Large intestine (tissue), 12 donors: ENCODE measurements around the gene SPEG. TPM values are rescaled to one million over a fixed set of nuclear protein-coding genes. Genes with fewer than 3 reads are reported as not detected.
"Not testable (repeated sequence)": the region's sequence is repeated elsewhere in the genome, so short reads cannot be mapped to it uniquely, and the experiment has no call there.

Source experiments
- DNase-seq, 2 donors: peaks; one replicate each; pipeline versions ENCODE4 v3.0.0 to v3.0.0-alpha.2; 2013
- H3K27ac ChIP-seq: one replicate; pipeline ENCODE4 v1.5.1; 2013; ENCODE audit warnings: low read length
- H3K27me3 ChIP-seq: 2 replicates; pipeline ENCODE4 v1.6.1; 2013; ENCODE audit warnings: low read length; ENCODE audit not compliant: control insufficient read depth, insufficient read depth
- H3K36me3 ChIP-seq: 2 replicates; pipeline ENCODE4 v1.6.1; 2013; ENCODE audit warnings: low read length; ENCODE audit not compliant: control insufficient read depth, insufficient read depth
- H3K4me1 ChIP-seq: one replicate; pipeline ENCODE4 v1.6.1; 2013; ENCODE audit warnings: low read length; ENCODE audit not compliant: control insufficient read depth, insufficient read depth
- H3K4me3 ChIP-seq: one replicate; pipeline ENCODE4 v1.5.1; 2013; ENCODE audit warnings: low read length
- H3K9me3 ChIP-seq: one replicate; pipeline ENCODE4 v1.6.1; 2013; ENCODE audit warnings: mild to moderate bottlenecking, low read depth, low read length, moderate library complexity; ENCODE audit not compliant: control insufficient read depth
- WGBS: methylation state at CpG from one replicate; pipeline ENCODE4 v1.1.5; 2013; ENCODE audit warnings: low lambda C conversion rate; ENCODE audit not compliant: insufficient coverage; 5-methylcytosine and 5-hydroxymethylcytosine counted together
- long read RNA-seq, 11 donors: transcript quantifications; one replicate each; lab custom pipeline, GENCODE V29; 2026
- polyA plus RNA-seq: library from polyadenylated mRNA; unstranded; fragments of 120-200 nt; gene quantifications from one replicate; pipeline ENCODE4 v1.2.1, GENCODE V29; 2013

The SPEG gene
- 35.1 TPM for polyA plus RNA-seq
- long read RNA-seq, donor 1, partial matches to known transcripts: 0 of 4 reads
- long read RNA-seq, donor 1, other reads (novel, unspliced or antisense): 0 of 4 reads
- long read RNA-seq, donor 2, partial matches to known transcripts: 0 of 1 reads
- long read RNA-seq, donor 2, other reads (novel, unspliced or antisense): 0 of 1 reads
- long read RNA-seq, donor 3: 0 reads
- long read RNA-seq, donor 4: 0 reads
- long read RNA-seq, donor 5, partial matches to known transcripts: 14 of 14 reads
- long read RNA-seq, donor 5, other reads (novel, unspliced or antisense): 0 of 14 reads
- long read RNA-seq, donor 6, partial matches to known transcripts: 22 of 22 reads
- long read RNA-seq, donor 6, other reads (novel, unspliced or antisense): 0 of 22 reads
- long read RNA-seq, donor 7: 0 reads
- long read RNA-seq, donor 8, partial matches to known transcripts: 0 of 1 reads
- long read RNA-seq, donor 8, other reads (novel, unspliced or antisense): 0 of 1 reads
- long read RNA-seq, donor 9, partial matches to known transcripts: 0 of 3 reads
- long read RNA-seq, donor 9, other reads (novel, unspliced or antisense): 0 of 3 reads
- long read RNA-seq, donor 10, partial matches to known transcripts: 0 of 1 reads
- long read RNA-seq, donor 10, other reads (novel, unspliced or antisense): 0 of 1 reads
- long read RNA-seq, donor 11: 0 reads

DNA sequence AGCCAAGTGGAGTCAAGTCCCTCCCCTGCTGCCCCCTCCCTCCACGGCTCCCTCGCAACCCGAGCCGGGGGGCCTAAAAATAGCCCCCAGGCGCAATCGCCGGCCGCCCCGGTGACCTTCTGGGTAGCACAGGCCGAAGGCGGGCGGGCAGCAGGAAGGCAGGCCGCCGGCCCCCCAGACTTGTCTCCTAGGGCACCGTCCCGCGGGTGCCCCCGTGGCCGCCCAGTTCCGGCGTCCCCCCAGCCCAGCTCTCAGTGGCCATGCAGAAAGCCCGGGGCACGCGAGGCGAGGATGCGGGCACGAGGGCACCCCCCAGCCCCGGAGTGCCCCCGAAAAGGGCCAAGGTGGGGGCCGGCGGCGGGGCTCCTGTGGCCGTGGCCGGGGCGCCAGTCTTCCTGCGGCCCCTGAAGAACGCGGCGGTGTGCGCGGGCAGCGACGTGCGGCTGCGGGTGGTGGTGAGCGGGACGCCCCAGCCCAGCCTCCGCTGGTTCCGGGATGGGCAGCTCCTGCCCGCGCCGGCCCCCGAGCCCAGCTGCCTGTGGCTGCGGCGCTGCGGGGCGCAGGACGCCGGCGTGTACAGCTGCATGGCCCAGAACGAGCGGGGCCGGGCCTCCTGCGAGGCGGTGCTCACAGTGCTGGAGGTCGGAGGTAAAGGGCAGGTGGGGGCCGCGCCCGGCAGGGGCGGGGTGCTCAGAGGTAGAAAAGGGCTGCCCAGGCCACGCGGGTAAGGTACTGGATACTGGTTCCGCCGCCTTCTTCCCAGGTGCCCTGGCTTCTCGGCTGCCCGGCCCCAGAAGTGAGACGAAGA, at the start of gene SPEG:
Gene SPEG, plus strand, starts transcription at position 126 of the 808 bp plus-strand sequence. Its CDS starts 135 bp downstream, at position 261.
- Histone ChIP-seq H3K36me3 (no peaks in the 10 kb centered on the region), H3K4me3 (no peak within 1 kb of the TSS), H3K4me1 (peaks cover 3% of the 10 kb centered on the region), H3K9me3 (peaks cover 4% of the 10 kb centered on the region), H3K27ac (no peak within 1 kb of the TSS), H3K27me3 (peaks cover 44% of the 10 kb centered on the region)
- no peak for DNase-seq
- WGBS: no CpG with 5 or more reads among the region's 77 CpGs

DNA sequence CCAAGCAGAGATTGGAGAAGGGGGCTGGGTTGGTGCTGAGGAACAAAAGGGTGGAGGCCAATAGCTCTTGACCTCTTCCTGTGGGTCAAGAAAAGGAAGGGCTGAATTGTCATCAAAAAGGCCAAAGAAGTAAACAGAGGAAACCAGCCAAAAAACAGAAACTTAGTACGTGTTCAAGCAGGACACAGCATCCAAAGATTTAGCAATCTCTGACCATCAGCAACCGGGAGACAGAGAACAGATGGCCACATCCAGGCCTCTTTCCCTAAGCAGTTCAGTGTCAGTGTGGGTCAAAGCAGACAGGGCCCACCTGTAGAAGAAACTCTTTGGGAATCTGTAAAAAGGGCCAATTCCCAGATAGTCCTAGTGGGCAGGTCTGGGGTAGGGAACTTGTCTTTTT, 49.8 kb upstream of the SPEG start:
- no peak for DNase-seq
- Histone ChIP-seq H3K36me3 (peaks cover 65% of the 10 kb centered on the region), H3K4me3 (no peak overlapping the region), H3K27ac (no peak overlapping the region), H3K4me1 (peaks cover 27% of the 10 kb centered on the region), H3K9me3 (no peaks in the 10 kb centered on the region), H3K27me3 (no peaks in the 10 kb centered on the region)
- WGBS: no CpG with 5 or more reads among the region's 2 CpGs

DNA sequence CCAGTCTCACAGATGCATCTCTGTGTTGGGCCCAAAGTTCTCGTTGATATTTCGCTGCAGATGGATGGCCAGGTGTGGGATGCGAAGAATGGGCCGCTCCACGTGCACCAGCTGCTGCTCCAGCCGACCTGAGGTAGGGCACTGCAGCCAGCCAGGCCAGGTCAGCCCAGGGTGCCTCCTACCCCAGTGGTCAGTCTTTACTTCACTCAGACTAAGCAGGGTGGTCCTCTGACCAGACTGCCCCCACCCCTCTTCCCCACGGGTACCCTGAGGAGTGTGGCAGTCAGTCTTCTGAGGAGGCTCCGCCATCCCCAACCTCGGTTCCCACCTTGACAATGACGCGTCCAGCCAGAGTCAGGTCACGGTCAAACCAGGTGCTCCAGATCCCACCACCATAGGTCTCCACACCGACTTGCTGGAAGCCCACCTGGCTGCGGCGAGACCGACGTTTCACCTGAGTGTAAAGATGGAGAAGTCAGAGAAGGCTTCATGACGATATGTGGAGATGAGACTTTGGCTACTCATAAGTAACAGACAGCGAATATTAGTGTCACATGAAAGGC, 48.6 kb upstream of the SPEG start:
- Histone ChIP-seq H3K27me3 (no peaks in the 10 kb centered on the region), H3K4me1 (peaks cover 31% of the 10 kb centered on the region), H3K4me3 (peak overlapping the region; percentile 93), H3K9me3 (no peaks in the 10 kb centered on the region), H3K36me3 (peaks cover 56% of the 10 kb centered on the region), H3K27ac (peak overlapping the region; percentile 100)
- no CpG with 5 or more reads among the region's 19 CpGs for WGBS
- no peak for DNase-seq

DNA sequence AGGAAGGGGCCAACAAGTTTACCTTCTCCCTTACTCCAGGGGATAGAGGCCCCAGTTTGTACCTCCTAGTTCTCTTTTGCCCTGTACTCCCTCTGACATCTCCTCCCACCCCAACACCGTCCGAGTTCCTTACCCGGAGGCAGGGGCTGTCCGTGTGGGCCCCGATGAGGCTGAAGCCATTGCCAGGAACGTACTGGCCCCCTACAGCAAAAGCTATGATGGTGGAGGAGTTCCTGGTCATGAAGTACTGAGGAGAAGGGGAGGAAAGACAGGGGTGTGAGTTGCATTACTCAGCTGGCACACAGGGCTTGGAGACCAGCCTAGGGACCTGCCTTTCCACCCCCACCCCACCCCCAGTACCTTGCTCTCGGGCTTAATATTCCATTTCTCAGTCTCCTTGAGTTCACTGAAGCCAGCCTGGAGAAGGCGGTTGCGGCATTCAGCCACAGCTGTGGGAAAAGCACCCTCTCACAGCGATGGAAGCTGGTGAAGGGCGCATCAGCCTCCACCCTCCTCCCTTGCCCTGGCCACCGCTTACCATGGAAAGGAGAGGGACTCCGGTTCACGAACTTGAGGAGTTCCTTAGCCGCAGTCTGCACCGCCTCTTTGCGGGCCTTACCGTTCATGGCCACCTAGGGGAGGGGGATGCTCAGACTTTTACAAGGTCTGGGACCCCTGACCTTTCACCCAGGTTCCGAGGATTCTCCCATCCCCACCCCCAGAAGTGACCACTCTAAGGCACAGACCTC, 47.9 kb upstream of the SPEG start:
- Histone ChIP-seq H3K27me3 (no peaks in the 10 kb centered on the region), H3K4me1 (peaks cover 31% of the 10 kb centered on the region), H3K36me3 (peaks cover 49% of the 10 kb centered on the region), H3K27ac (peak overlapping the region; percentile 100), H3K4me3 (peak overlapping the region; percentile 93), H3K9me3 (no peaks in the 10 kb centered on the region)
- DNase-seq: no peak
- no CpG with 5 or more reads among the region's 19 CpGs for WGBS

DNA sequence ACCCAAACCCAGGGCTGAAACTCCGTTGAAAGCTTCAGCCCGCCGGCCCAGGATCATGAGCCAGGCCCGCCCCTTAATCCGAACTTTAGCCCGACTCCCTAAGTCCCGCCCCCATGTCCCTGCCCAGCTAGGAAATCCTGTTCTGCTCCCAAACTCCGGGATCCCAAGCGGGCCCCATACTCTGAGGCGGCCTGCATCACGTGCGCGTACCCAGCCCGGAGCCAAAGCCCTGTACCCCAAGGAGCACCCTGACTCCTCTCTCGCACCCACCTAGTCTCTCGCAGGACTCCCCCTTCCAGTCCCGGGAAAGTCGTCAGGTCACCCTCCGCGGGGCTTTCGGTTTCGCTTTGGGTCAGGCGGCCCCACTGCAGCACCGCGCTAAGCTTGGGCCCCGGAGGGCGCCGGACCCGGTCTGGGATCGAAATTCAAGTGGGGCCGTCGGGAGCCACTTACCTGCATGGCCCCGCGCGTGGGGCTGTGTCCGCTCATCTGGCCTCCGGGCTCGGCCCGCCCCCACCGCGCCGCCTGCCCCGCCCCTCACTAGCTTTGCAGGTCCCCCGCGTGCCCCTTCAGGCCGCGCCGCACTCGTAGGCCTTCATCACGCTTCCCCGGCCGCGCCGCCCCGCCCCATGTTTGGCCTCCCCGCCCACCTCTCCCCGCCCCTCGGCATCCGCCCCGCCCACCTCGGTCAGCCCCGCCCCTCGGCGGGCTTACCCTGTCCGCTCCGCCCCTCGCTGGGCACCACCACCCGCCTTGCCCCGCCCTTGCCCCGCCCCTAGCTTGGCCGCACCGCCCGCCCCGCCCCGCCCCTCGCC, 47.1 kb upstream of the SPEG start, which contains the start of gene DNPEP:
Gene DNPEP, minus strand, starts transcription at position 607 of the 815 bp plus-strand sequence. Its CDS starts 118 bp downstream, at position 489.
- H3K4me3 ChIP-seq: peak within 1 kb of the TSS; percentile 93
- no peaks in the 10 kb centered on the region for H3K9me3 ChIP-seq
- H3K4me1 ChIP-seq: peaks cover 31% of the 10 kb centered on the region
- no CpG with 5 or more reads among the region's 76 CpGs for WGBS
- H3K27ac ChIP-seq: peak within 1 kb of the TSS; percentile 100
- H3K27me3 ChIP-seq: no peaks in the 10 kb centered on the region
- DNase-seq: peak; percentile 85 to 94
- H3K36me3 ChIP-seq: peaks cover 41% of the 10 kb centered on the region

DNA sequence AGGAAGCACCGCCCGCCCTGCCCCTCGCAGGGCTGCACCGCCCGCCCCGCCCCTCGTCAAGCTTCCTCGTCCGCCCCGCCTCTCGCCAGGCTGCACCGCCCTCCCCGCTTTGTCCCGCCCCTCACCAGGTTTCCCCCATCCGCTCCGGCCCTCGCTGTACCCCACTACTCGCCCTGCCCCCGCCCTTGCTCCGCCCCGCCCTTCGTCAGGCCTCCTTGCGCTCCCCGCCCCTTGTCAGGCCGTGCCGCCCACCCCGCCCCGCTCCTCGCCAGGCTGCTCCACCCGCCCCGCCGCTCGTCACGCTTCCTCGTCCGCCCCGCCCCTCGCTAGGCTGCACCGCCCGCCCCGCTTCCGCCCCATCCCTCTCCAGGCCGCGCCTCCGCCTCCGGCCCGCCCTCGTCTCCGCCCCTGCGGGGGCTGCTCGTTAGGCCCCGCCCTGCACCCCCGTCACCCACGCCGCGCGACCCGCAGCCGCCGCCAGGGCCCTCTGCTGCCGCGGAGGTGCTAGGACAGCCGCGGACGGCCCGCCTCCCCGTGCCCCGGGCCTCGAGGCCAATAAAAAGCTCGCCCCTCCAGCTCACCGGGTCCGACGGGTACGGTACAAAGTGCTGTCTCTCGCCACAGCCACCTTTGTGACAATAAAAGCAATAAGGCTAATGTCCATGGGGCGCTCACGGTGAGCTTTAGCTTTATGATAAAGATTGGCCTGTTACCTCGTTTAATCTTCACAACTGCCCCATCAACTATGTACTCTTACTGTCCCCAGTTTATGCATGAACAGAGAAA, 46.3 kb upstream of the SPEG start:
- Histone ChIP-seq H3K27me3 (no peaks in the 10 kb centered on the region), H3K36me3 (peaks cover 33% of the 10 kb centered on the region), H3K9me3 (no peaks in the 10 kb centered on the region), H3K4me3 (peak overlapping the region; percentile 35), H3K4me1 (peaks cover 31% of the 10 kb centered on the region), H3K27ac (peak overlapping the region; percentile 90)
- WGBS: no CpG with 5 or more reads among the region's 78 CpGs
- peak; percentile 97 to 99 for DNase-seq

DNA sequence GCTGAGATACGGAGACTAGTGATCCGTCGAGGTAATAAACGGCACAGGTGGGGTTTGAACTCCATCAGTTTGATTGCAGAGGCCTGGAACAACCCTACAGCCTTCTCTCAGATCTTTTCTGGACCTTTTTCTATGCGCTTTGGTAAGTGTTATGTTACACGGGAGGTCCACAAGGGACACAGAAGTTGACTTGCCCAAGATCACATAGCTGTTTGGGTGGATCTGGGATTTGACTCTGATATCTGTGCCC, 45.8 kb upstream of the SPEG start:
- Histone ChIP-seq H3K9me3 (no peaks in the 10 kb centered on the region), H3K27ac (peak overlapping the region; percentile 90)

DNA sequence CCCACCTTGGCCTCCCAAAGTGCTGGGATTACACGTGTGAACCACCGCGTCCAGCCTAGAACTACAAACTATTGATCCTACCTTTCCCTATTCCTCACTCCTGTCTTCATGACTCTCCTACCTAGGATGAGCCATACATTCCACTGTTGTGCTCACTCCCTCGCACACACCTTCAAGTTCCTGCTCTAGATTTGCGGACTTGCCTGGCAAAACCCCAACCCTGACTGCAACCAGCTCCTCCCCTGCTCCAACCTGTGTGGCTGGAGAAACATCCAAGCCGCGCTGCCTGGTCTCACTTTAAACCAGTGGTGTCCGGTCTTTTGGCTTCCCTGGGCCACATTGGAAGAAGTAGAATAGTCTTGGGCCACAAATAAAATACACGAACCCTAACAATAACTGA, 41.9 kb upstream of the SPEG start:
- Histone ChIP-seq H3K9me3 (no peaks in the 10 kb centered on the region), H3K36me3 (no peaks in the 10 kb centered on the region), H3K27me3 (no peaks in the 10 kb centered on the region), H3K4me3 (no peak overlapping the region), H3K27ac (no peak overlapping the region), H3K4me1 (peaks cover 13% of the 10 kb centered on the region)
- no peak for DNase-seq
- WGBS: no CpG with 5 or more reads among the region's 9 CpGs

More for the DNA sequence above, 45.8 kb upstream of the SPEG start:
- Histone ChIP-seq H3K27me3 (no peaks in the 10 kb centered on the region), H3K4me3 (peak overlapping the region; percentile 35), H3K4me1 (peaks cover 31% of the 10 kb centered on the region), H3K36me3 (peaks cover 28% of the 10 kb centered on the region)
- no CpG with 5 or more reads among the region's 6 CpGs for WGBS
- DNase-seq: no peak

DNA sequence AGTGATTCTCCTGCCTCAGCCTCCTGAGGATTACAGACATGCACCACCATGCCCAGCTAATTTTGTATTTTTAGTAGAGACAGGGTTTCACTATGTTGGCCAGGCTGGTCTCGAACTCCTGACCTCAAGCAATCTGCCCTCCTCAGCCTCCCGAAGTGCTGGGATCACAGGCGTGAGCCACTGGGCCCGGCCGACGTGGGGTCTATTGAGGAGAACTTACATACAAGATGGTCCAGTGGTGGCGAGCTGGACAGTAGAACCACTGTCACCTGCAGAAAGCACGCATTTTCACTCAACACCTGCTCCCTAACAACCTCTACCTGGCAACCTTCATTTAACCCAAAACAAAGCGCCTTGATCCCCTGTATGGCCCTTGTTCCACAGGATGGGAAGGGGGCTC, 39.6 kb upstream of the SPEG start:
- peaks cover 23% of the 10 kb centered on the region for H3K4me1 ChIP-seq
- DNase-seq, H3K9me3 ChIP-seq, H3K4me3 ChIP-seq, H3K27ac ChIP-seq, H3K36me3 ChIP-seq, H3K27me3 ChIP-seq: not testable (repeated sequence)
- WGBS: no CpG with 5 or more reads among the region's 9 CpGs
